A673 (cell line): ENCODE results near the gene AGBL3.

Experiments used
- CTCF ChIP-seq: fragments of 300-800, 200-600 bp; sonication (generic); conservative IDR thresholded peaks from 2 replicates; pipeline ENCODE4 v1.5.1; 2017; ENCODE audit warnings: low read depth, mild to moderate bottlenecking, antibody characterized with exemption, low read length, moderate library complexity, mixed read lengths
- EZH2 ChIP-seq: fragments of 200-600 bp; sonication (generic); IDR thresholded peaks from 2 replicates; pipeline ENCODE4 v1.6.1; 2017; ENCODE audit warnings: borderline replicate concordance, low read depth, mild to moderate bottlenecking, mixed read lengths, antibody characterized with exemption, low read length; ENCODE audit not compliant: poor library complexity, severe bottlenecking

GRCh38 chr7:135162382-135163001 is 176.2 kb downstream of the AGBL3 start:
- TF ChIP-seq CTCF, result no peak
- no peak for TF ChIP-seq EZH2
